ENCODE results near the gene LRRC1. TPM values are rescaled to one million over a fixed set of nuclear protein-coding genes. Genes with fewer than 3 reads are reported as not detected.

LRRC1 gene
- total and polyA plus RNA-seq, 2 donors: 21.6 to 21.7 TPM

GRCh38 chr6:53815381-53816119, 20.7 kb downstream of the LRRC1 start:
- Histone ChIP-seq H3K27me3 (ENCODE audit: control insufficient read depth in 2 of 2, insufficient read depth in 1 of 2, low read length in 1 of 2) (no peaks in the 10 kb centered on the region), H3K4me1 (ENCODE audit: control insufficient read depth in 2 of 2, insufficient read depth in 2 of 2, low read length in 2 of 2) (peaks cover 0 to 24% of the 10 kb centered on the region in 2 donors), H3K36me3 (ENCODE audit: control insufficient read depth in 2 of 2, insufficient read depth in 2 of 2, low read length in 1 of 2) (no peaks in the 10 kb centered on the region), H3K27ac (ENCODE audit: low read depth in 1 of 2, low read length in 1 of 2) (peak overlapping the region in 1 of 2 donors; percentile 25), H3K9me3 (ENCODE audit: control insufficient read depth in 2 of 2, insufficient read depth in 1 of 2, low read length in 1 of 2) (no peaks in the 10 kb centered on the region), H3K4me3 (ENCODE audit: low read length in 2 of 2) (no peak overlapping the region)
- WGBS: 94% methylated on average over 7 of the region's 7 CpGs
- no peak for DNase-seq (ENCODE audit: low read depth in 6 of 9, low spot score in 9 of 9)

GRCh38 chr6:53818858-53819609, 24.2 kb downstream of the LRRC1 start:
- DNase-seq (ENCODE audit: low read depth in 6 of 9, low spot score in 9 of 9): no peak
- Histone ChIP-seq H3K9me3 (ENCODE audit: control insufficient read depth in 2 of 2, insufficient read depth in 1 of 2, low read length in 1 of 2) (no peaks in the 10 kb centered on the region), H3K4me1 (ENCODE audit: control insufficient read depth in 2 of 2, insufficient read depth in 2 of 2, low read length in 2 of 2) (peaks cover 0 to 4% of the 10 kb centered on the region in 2 donors), H3K36me3 (ENCODE audit: control insufficient read depth in 2 of 2, insufficient read depth in 2 of 2, low read length in 1 of 2) (no peaks in the 10 kb centered on the region), H3K27me3 (ENCODE audit: control insufficient read depth in 2 of 2, insufficient read depth in 1 of 2, low read length in 1 of 2) (no peaks in the 10 kb centered on the region), H3K27ac (ENCODE audit: low read depth in 1 of 2, low read length in 1 of 2) (no peak overlapping the region), H3K4me3 (ENCODE audit: low read length in 2 of 2) (no peak overlapping the region)
- WGBS: 63% methylated on average over 3 of the region's 3 CpGs

GRCh38 chr6:53822401-53823125, 27.8 kb downstream of the LRRC1 start:
- Histone ChIP-seq H3K9me3 (ENCODE audit: control insufficient read depth in 2 of 2, insufficient read depth in 1 of 2, low read length in 1 of 2) (no peaks in the 10 kb centered on the region), H3K4me1 (ENCODE audit: control insufficient read depth in 2 of 2, insufficient read depth in 2 of 2, low read length in 2 of 2) (peaks cover 0 to 9% of the 10 kb centered on the region in 2 donors), H3K27me3 (ENCODE audit: control insufficient read depth in 2 of 2, insufficient read depth in 1 of 2, low read length in 1 of 2) (no peaks in the 10 kb centered on the region), H3K4me3 (ENCODE audit: low read length in 2 of 2) (no peak overlapping the region), H3K36me3 (ENCODE audit: control insufficient read depth in 2 of 2, insufficient read depth in 2 of 2, low read length in 1 of 2) (no peaks in the 10 kb centered on the region), H3K27ac (ENCODE audit: low read depth in 1 of 2, low read length in 1 of 2) (no peak overlapping the region)
- no peak for DNase-seq (ENCODE audit: low read depth in 6 of 9, low spot score in 9 of 9)
- 95% methylated on average over 10 of the region's 10 CpGs for WGBS

- peaks cover 4 to 16% of the 10 kb centered on the region in 2 donors for H3K4me1 ChIP-seq (ENCODE audit: control insufficient read depth in 2 of 2, insufficient read depth in 2 of 2, low read length in 2 of 2)
- no peak overlapping the region for H3K27ac ChIP-seq (ENCODE audit: low read depth in 1 of 2, low read length in 1 of 2)
- 98% methylated on average over 1 of the region's 1 CpG for WGBS
- no peak overlapping the region for H3K4me3 ChIP-seq (ENCODE audit: low read length in 2 of 2)
- no peaks in the 10 kb centered on the region for H3K27me3 ChIP-seq (ENCODE audit: control insufficient read depth in 2 of 2, insufficient read depth in 1 of 2, low read length in 1 of 2)
- no peak for DNase-seq (ENCODE audit: low read depth in 6 of 9, low spot score in 9 of 9)
- no peaks in the 10 kb centered on the region for H3K9me3 ChIP-seq (ENCODE audit: control insufficient read depth in 2 of 2, insufficient read depth in 1 of 2, low read length in 1 of 2)
- H3K36me3 ChIP-seq (ENCODE audit: control insufficient read depth in 2 of 2, insufficient read depth in 2 of 2, low read length in 1 of 2): no peaks in the 10 kb centered on the region
Measured at GRCh38 chr6:53824714-53825113, 29.9 kb downstream of the LRRC1 start.

- H3K27ac ChIP-seq (ENCODE audit: low read depth in 1 of 2, low read length in 1 of 2): peak overlapping the region in 1 of 2 donors; percentile 13
- no peak for DNase-seq (ENCODE audit: low read depth in 6 of 9, low spot score in 9 of 9)
- H3K36me3 ChIP-seq (ENCODE audit: control insufficient read depth in 2 of 2, insufficient read depth in 2 of 2, low read length in 1 of 2): no peaks in the 10 kb centered on the region
- H3K27me3 ChIP-seq (ENCODE audit: control insufficient read depth in 2 of 2, insufficient read depth in 1 of 2, low read length in 1 of 2): no peaks in the 10 kb centered on the region
- H3K4me1 ChIP-seq (ENCODE audit: control insufficient read depth in 2 of 2, insufficient read depth in 2 of 2, low read length in 2 of 2): peaks cover 4 to 16% of the 10 kb centered on the region in 2 donors
- H3K9me3 ChIP-seq (ENCODE audit: control insufficient read depth in 2 of 2, insufficient read depth in 1 of 2, low read length in 1 of 2): no peaks in the 10 kb centered on the region
- 91% methylated on average over 7 of the region's 7 CpGs for WGBS
- H3K4me3 ChIP-seq (ENCODE audit: low read length in 2 of 2): no peak overlapping the region
Measured at GRCh38 chr6:53825532-53826321, 30.9 kb downstream of the LRRC1 start.

- WGBS: 94% methylated on average over 1 of the region's 1 CpG
- peak overlapping the region in 1 of 2 donors; percentile 59 for H3K27ac ChIP-seq (ENCODE audit: low read depth in 1 of 2, low read length in 1 of 2)
- peaks cover 4 to 16% of the 10 kb centered on the region in 2 donors for H3K4me1 ChIP-seq (ENCODE audit: control insufficient read depth in 2 of 2, insufficient read depth in 2 of 2, low read length in 2 of 2)
Measured at GRCh38 chr6:53827531-53827930, 32.7 kb downstream of the LRRC1 start.

GRCh38 chr6:53828215-53828614, 33.4 kb downstream of the LRRC1 start:
- H3K9me3 ChIP-seq (ENCODE audit: control insufficient read depth in 2 of 2, insufficient read depth in 1 of 2, low read length in 1 of 2): no peaks in the 10 kb centered on the region
- DNase-seq (ENCODE audit: low read depth in 6 of 9, low spot score in 9 of 9): no peak

More at GRCh38 chr6:53827531-53827930, 32.7 kb downstream of the LRRC1 start:
- H3K4me3 ChIP-seq (ENCODE audit: low read length in 2 of 2): no peak overlapping the region
- H3K27me3 ChIP-seq (ENCODE audit: control insufficient read depth in 2 of 2, insufficient read depth in 1 of 2, low read length in 1 of 2): no peaks in the 10 kb centered on the region
- DNase-seq (ENCODE audit: low read depth in 6 of 9, low spot score in 9 of 9): no peak
- no peaks in the 10 kb centered on the region for H3K9me3 ChIP-seq (ENCODE audit: control insufficient read depth in 2 of 2, insufficient read depth in 1 of 2, low read length in 1 of 2)
- H3K36me3 ChIP-seq (ENCODE audit: control insufficient read depth in 2 of 2, insufficient read depth in 2 of 2, low read length in 1 of 2): no peaks in the 10 kb centered on the region

GRCh38 chr6:53828966-53829697, 34.3 kb downstream of the LRRC1 start:
- peaks cover 4 to 16% of the 10 kb centered on the region in 2 donors for H3K4me1 ChIP-seq (ENCODE audit: control insufficient read depth in 2 of 2, insufficient read depth in 2 of 2, low read length in 2 of 2)
- DNase-seq (ENCODE audit: low read depth in 6 of 9, low spot score in 9 of 9): no peak
- H3K36me3 ChIP-seq (ENCODE audit: control insufficient read depth in 2 of 2, insufficient read depth in 2 of 2, low read length in 1 of 2): no peaks in the 10 kb centered on the region
- no peak overlapping the region for H3K27ac ChIP-seq (ENCODE audit: low read depth in 1 of 2, low read length in 1 of 2)
- 98% methylated on average over 3 of the region's 3 CpGs for WGBS
- no peaks in the 10 kb centered on the region for H3K9me3 ChIP-seq (ENCODE audit: control insufficient read depth in 2 of 2, insufficient read depth in 1 of 2, low read length in 1 of 2)
- H3K27me3 ChIP-seq (ENCODE audit: control insufficient read depth in 2 of 2, insufficient read depth in 1 of 2, low read length in 1 of 2): no peaks in the 10 kb centered on the region
- no peak overlapping the region for H3K4me3 ChIP-seq (ENCODE audit: low read length in 2 of 2)

More at GRCh38 chr6:53828215-53828614, 33.4 kb downstream of the LRRC1 start:
- Histone ChIP-seq H3K27ac (ENCODE audit: low read depth in 1 of 2, low read length in 1 of 2) (peak overlapping the region in 1 of 2 donors; percentile 59), H3K36me3 (ENCODE audit: control insufficient read depth in 2 of 2, insufficient read depth in 2 of 2, low read length in 1 of 2) (no peaks in the 10 kb centered on the region), H3K4me3 (ENCODE audit: low read length in 2 of 2) (no peak overlapping the region), H3K27me3 (ENCODE audit: control insufficient read depth in 2 of 2, insufficient read depth in 1 of 2, low read length in 1 of 2) (no peaks in the 10 kb centered on the region), H3K4me1 (ENCODE audit: control insufficient read depth in 2 of 2, insufficient read depth in 2 of 2, low read length in 2 of 2) (peaks cover 4 to 16% of the 10 kb centered on the region in 2 donors)
- WGBS: 97% methylated on average over 2 of the region's 2 CpGs

Data from thymus (tissue), 11 donors.